T47D (cell line): ENCODE data around the gene LRCH4.

Experiments used
- DNase-seq, 2 experiments: peaks; one replicate each; pipeline versions ENCODE4 v3.0.0 to v3.0.0-alpha.2; 2011 to 2012; ENCODE audit warnings: low read depth in 1 of 2, low spot score in 1 of 2
- JUND ChIP-seq: IDR thresholded peaks from 2 replicates; pipeline ENCODE4 v1.6.1; 2012; ENCODE audit warnings: low read depth
- in situ Hi-C: cut with HindIII; loops from 2 replicates; pipeline ENCODE4 v1.10.0; 2016; ENCODE audit warnings: low sequenced_read_pairs, low pct_unique_long_range_greater_than_20kb

Gene LRCH4

DNA sequence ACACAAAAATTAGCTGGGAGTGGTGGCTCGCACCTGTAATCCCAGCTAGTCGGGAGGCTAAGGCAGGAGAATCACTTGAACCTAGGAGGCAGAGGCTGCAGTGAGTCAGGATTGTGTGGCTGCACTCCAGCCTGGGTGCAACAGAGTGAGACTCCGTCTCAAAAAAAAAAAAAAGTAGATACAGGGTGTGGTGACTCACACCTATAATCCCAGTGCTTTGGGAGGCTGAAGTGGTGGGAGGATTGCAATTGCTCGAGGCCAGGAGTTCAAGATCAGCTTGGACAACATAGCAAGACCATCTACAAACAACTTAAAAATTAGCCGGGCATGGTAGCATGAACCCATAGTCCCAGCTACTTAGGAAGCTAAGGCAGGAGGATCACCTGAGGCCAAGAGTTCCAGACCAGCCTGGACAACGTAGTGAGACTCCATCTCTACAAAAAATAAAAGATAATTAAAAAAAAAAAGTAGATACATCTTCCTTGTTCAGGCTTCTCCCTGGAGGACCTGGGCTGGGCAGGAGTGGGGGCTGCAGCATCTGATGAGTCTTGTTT, 28.5 kb upstream of the LRCH4 start:
- no peak for DNase-seq
- in situ Hi-C loops, result no loop called here
- no peak for TF ChIP-seq JUND

DNA sequence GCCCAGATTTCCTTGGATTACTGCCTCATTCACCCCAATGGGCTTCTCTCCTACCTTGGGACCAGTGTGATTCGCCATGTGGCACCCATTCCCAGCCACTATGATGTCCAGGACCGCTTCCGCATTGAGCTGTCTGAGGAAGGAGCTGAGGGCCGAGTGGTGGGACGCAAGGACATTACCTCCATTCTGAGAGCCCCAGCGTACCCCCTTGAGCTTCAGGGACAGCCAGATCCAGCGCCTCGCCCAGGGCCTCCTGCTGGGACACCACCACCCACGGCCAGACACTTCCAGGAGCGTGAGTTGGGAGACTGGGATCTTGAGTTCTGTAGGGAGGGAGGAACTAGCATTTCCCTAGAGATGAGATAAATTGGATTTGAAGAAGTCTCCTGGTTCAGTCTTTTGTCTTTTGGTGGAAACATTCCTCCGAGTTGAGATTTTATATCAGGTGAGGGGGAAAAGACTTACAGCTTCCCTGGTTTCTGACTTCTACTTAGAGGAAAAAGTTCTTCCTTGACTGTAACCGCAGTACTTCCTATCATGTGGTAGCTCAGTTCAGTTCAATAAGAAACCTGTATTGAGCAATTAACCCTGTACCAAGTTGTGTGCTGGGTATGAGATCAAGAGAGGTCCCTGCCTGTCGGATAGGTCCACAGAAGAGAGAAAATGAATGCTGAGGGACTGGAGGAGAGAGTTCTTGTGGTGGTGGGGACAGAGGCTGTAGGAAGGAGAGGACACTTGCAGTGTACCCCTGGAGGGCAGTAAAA, 27.7 kb upstream of the LRCH4 start:
- no peak for DNase-seq
- no peak for TF ChIP-seq JUND
- in situ Hi-C loops, result no loop called here

DNA sequence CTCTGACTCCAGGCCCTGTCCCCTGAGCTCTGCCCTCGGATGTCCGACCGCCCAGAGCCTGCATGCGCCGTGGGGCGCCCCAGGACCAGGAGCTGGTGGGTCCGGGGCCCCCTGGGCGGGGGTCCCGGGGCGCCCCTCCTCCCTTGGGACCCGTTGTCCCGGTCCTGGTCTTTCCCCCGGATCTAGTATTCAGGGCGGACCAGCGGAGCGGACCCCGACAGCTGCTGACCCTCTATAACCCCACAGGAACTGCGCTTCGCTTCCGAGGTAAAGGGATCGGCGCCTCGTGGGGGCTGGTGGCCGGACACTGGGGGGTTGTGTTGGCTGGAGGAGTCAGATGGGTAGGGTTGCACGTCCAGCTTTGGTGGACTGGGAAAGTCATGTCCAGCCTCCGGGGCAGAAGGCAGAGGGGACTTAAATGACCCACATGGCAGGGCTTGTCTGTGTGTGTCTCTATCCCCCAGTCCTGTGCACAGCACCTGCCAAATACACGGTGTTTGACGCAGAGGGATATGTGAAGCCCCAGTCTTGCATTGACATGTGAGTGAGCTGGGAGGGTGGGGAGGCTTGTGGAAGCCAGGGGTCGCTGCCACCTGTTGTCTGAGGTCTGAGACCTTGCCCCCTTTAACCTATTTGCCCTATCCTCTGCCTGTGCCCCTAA, 26.9 kb upstream of the LRCH4 start:
- TF ChIP-seq JUND, result no peak
- DNase-seq, result no peak

DNA sequence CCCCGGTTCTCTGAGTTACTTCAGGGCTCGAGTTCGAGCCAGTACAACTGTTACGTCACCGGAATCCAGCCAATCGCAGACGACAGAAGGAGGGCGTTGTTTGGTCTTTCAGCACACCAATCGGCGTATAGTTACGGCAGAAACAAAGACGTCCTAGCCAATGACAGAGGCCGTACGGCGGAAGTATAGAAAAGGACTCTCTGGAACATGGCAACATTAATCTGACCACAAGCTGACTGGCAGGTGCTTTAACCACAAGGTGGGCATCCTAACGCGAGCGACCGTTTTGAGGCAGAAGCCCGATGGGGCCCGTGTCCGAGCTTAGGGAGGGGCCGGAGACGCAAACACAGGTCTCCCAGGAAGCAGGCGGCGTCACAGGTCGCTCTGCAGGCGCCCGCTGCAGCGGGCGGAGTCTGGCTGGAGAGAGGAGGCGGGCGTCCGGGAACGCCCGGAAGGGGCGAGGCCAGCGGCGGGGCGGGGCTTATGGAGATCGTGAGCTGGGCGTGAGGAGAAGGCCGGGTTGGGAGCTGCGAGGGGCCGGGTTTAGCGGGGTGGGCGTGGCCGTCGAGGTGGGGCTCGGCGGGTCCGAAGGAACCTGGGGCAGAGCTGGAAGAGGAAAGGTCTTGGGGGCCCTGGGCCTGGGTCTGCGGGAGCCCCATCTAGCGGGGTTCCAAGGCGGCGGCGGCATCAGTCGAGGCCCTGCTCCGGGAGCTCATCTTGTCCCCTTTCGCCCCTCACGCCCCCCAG, 26.2 kb upstream of the LRCH4 start, which contains the start of gene MOSPD3:
Gene MOSPD3, plus strand, starts transcription at position 558 of the 747 bp plus-strand sequence. CDS start 252 bp downstream, outside the sequence.
- in situ Hi-C loops, result no loop called here
- TF ChIP-seq JUND, result no peak
- DNase-seq, result peak; percentile 97 to 98

More for the DNA sequence above, 26.9 kb upstream of the LRCH4 start:
- in situ Hi-C loops, result no loop called here

DNA sequence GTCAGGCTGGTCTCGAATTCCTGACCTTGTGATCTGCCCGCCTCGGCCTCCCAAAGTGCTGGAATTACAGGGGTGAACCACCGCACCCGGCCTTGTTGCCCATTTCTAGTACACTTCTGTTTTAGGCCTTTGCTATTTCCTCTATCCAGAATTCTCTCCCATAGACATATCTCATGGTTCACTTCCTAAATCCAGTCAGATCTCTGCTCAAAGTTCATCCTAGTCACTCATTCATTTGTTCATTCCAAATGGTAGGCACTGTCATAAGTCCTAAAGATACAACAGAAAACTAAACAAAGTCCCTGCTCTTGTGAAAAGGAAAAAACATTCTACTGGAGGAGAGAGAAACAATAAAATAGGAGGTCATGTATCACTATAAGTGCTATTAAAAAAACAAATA, 24.0 kb upstream of the LRCH4 start:
- no peak for TF ChIP-seq JUND
- in situ Hi-C loops, result no loop called here
- no peak for DNase-seq

DNA sequence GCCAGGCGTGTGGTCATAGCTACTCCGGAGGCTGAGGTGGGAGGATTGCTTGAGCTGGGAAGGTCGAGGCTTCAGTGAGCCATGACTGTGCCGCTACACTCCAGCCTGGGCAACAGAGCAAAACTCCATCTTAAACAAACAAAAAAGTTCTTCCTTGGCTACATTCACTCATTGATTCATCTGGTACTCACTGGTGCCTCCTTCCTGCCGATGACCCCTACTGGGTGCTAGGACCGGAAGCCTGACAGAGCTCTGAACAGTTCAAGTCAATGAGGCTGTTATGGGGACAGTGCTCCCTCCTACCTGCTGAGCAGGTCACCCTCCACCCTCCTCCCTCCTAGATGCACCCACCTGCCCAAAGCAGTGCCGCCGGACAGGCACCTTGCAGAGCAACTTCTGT, 21.2 kb upstream of the LRCH4 start:
- DNase-seq, result no peak
- TF ChIP-seq JUND, result no peak

DNA sequence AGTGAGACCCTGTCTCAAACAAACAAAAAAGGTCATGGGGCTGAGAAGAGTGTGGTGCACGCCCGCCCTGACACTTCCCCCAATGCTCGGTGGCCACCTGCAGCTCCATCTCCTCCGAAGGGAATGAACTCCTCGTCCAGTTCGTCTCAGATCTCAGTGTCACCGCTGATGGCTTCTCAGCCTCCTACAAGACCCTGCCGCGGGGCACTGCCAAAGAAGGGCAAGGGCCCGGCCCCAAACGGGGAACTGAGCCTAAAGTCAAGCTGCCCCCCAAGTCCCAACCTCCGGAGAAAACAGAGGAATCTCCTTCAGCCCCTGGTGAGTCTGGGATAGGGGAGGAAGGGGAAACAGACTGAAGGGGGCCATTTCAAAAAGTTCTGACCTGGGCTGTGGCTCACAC, 20.4 kb upstream of the LRCH4 start:
- in situ Hi-C loops, result no loop called here
- no peak for TF ChIP-seq JUND
- no peak for DNase-seq

More for the DNA sequence above, 21.2 kb upstream of the LRCH4 start:
- in situ Hi-C loops, result no loop called here

DNA sequence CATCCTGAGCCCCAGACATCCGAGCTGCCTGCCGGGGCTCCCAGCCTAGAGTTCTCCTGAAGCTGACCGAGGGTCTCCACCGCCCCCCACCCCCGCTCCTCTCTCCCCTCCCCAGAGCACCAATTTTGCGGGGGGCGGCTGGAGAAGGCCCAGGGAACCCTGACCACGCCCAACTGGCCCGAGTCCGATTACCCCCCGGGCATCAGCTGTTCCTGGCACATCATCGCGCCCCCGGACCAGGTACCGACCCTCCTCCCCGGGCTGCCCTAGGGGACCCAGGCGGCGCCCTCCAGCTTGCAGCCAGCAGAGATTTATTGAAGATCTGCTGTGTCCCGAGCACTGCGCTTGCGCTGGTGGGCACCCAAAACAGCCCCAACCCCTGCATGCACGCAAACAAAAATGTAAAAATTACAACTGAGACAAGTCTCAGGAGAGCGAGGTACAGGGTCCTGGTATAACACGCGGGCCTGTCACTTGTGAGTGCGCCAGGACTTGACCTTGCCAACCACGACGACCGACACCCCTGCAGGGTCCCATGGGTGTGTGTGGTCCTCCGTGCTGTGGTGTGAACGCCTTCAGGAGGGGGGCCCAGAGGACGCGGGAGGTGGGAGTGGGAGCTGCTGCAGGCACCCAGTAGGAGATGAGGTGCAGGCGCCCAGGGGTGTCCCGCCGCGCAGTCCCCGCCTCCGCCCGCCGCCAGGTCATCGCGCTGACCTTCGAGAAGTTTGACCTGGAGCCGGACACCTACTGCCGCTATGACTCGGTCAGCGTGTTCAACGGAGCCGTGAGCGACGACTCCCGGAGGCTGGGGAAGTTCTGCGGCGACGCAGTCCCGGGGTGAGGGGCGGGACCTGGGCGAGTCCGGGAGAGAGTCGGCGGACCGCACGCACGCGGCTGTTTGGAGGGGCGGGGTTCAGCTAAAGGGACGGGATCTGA, 19.3 kb upstream of the LRCH4 start:
- no peak for DNase-seq
- in situ Hi-C loops, result no loop called here
- TF ChIP-seq JUND, result no peak

DNA sequence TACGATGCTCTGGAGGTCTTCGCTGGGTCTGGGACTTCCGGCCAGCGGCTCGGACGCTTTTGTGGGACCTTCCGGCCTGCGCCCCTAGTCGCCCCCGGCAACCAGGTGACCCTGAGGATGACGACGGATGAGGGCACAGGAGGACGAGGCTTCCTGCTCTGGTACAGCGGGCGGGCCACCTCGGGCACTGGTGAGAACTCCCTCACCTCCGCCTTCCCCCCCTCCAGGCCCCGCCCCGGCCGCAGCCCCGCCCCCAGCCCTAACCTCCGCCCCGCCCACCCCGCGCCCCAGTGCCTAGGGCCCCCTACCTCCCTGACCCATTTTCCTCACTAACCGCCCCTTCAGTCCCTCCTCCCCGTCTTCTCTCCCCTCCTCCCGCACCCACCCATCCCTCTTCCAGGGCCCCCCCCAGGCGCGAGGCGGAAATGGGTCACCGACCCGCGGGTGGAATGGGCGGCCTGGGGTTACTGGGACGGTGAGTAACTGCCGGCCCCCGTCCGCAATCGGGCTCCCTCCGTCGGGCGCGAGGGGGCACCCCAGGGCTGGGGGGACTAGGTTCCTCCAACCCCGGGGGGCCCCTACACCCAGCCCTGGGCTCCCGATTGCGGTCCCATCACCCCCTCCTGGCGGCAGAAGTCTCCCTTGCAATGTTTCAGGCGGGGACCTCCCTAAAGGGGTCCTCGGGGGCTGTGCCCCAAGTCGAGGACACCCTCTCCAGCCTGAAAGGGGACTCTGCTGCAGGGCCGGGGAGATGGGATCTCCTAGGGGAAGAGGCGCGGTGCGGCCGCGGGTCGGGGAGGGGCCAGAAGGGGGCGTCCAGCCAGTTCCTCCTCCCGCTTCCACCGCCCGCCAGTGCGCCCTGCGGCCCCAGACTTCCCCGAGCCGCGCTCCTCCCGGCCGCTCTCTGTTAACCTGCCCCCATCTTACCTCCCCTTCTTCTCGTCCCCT, 18.4 kb upstream of the LRCH4 start:
- DNase-seq, result peak; percentile 54 to 79
- TF ChIP-seq JUND, result no peak
- in situ Hi-C loops, result no loop called here

DNA sequence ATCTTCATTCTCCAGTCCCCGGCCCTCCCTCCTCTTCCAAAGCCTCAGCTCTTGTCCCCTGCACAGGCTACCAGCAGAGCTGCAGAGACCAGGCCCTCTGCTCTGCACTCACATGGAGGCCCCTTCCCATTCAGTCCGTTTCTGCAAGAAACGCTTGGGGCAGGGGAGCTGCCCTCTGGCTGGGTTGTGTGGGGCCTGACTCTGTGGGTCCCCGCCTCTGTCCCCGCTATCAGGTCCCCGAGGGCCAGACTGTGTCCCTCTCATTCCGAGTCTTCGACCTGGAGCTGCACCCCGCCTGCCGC, 17.7 kb upstream of the LRCH4 start:
- in situ Hi-C loops, result no loop called here
- DNase-seq, result no peak
- TF ChIP-seq JUND, result no peak
